HG02759 (cell line): ENCODE data around the gene ADTRP.

Experiments used
- ATAC-seq: cut with Tn5 transposase; IDR thresholded peaks from one replicate; pipeline ENCODE4 v1.9.1; 2021; ENCODE audit warnings: mild to moderate bottlenecking, moderate library complexity; ENCODE audit not compliant: unreplicated experiment

Gene ADTRP

DNA sequence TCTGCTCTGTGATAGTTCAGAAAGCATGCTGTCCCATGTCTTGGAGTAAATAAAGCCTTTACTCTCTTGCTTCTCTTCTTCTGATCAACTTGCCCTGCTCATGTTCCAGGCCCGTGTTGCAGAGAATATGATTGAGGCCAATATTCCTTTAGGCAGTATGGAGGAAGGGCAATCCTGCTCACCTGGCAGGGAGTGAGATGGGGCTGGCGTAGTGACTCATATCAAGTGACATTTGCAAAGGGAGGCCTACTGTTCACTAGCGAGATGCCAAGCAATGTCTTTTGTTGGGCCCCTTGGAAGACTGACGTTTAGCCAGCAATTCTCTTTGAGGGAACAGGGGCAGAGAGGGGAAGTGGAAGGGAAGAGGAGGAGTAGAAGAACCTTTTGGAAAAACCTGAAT lies 19.7 kb downstream of the ADTRP start:
- no peak for ATAC-seq

DNA sequence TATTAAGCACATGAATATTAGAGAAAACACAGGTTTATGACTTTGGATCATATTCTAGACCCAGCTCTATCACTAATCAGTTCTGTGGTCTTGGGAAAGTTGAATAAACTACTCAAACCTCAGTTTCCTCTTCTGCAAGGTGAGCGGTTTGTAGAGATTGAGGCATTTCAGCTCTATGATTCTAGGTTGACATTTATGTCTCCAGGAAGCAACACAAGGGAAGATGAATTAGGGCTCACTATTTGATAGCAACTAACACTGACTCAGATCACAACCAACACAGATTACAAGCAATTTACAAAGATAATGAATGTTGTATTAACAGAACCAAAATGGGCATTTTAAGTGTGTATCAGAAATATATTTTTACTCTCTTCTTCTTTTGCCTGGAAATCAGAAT lies 21.9 kb downstream of the ADTRP start:
- no peak for ATAC-seq

DNA sequence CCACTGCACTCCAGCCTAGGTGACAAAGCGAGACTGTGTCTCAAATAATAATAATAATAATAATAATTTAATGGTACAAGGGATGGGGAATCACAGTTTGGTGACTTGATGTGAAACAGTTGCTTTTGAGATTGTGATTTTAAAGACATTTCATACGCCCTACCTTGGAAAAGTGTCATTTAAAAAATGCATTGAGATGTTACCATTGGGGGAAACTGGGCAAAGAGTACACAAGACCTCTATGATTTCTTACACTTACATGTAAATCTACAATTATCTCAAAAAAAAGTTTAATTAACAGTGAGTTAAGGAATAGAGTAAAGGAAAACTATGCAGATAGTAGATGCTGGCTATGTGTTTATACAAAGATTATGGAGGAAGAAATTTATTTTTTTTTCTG lies 22.3 kb downstream of the ADTRP start:
- no peak for ATAC-seq

DNA sequence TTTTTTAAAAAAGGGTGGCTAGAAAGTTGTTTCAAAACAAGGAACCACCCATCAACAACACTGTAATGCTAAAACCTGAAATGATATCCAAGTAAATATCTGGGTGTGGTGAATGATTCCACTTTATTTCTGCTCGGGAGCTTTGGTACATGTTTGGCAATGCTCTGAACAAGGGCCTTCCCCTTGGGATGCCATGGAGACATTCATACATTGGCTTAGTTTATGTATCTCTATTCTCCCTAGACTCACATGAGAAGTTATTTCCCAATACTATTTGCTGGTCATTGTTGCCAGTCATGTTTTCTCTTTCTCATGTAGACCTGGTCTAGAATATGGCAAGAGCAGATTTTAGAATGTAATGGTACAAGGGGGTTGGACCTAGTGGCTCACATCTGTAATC lies 22.9 kb downstream of the ADTRP start:
- ATAC-seq, result no peak

DNA sequence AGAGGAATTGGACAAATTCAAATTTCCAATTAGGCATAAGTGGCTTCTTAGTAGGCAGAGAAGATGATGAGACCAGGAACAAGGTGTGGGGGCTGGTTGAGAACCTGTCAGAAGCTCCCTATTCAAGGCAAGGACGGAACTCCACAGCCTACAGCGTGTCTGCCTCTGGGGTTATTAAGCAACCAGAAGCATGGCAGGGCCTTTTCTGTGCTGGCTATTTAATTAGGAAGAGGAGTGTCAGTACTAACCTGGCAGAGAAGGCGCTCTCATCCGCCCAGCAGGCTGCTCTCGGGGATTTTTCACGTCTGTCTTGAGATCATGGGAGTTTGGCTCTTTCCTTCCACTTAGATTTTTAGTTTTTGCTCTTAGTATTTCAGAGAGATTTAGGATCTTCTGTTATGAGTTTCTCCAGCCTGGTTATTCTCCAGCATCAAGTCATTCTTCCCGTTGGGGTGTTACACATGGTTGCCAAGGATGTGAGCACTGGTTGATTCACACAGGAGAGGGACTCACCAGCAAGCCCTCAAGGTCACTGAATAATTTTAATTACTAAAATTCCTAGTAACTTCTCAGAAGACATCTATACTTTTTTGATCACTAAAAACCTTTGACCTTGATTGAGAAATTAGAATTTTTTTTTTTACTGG lies 23.9 kb downstream of the ADTRP start:
- ATAC-seq, result no peak

DNA sequence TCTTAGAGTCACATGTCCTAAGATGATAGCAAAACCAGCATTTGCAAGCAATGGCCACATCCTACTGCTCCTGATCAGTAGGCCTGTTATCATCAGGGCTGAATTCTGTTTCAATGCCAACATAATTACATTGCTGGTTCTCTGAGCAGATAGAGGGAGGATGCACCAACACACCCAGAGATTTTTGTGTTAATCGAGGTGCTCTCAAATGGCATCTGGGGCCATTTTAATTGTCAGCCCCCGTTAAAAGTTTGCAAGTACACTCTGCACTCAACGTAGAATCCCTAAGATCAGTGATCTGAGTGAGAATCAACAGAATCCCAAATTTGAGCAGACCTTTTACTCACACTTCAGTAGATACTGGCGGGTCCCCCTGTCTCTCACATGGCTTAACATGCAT lies 24.8 kb downstream of the ADTRP start:
- ATAC-seq, result no peak

DNA sequence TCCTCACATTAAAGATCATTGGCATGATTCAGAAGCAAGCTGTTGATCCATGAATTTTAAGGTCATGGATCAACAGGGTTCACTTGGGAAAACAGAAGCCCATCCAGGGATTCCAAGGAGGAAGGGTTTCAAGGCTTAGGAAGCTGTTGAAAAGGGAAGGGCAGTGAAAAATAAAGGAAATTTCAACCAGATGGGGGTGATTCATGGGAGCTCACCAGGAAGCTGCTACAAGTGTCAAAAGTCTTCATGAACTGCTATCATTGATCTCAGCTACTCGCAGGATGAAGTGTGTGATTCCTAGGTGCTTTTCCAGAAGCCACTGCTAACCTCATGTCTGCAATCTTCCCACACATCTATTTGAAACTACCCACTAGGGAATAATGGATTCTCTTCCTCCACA lies 26.2 kb downstream of the ADTRP start:
- no peak for ATAC-seq

DNA sequence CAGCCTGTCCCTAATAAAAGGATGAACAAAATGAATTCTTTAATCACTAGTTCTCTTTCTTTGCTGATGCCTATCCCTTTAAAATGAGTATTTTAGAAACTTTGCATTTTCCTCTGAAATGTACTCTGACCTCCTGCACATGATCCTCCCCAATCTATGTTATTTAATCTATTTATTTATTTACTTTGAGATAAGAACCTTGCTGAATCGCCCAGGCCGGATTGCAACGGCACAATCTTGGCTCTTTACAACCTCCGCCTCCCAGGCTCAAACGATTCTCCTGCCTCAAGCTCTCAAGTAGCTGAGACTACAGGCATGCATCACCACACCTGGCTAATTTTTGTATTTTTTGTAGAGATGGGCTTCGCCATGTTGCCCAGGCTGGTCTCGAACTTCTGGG lies 27.9 kb downstream of the ADTRP start:
- ATAC-seq, result no peak

DNA sequence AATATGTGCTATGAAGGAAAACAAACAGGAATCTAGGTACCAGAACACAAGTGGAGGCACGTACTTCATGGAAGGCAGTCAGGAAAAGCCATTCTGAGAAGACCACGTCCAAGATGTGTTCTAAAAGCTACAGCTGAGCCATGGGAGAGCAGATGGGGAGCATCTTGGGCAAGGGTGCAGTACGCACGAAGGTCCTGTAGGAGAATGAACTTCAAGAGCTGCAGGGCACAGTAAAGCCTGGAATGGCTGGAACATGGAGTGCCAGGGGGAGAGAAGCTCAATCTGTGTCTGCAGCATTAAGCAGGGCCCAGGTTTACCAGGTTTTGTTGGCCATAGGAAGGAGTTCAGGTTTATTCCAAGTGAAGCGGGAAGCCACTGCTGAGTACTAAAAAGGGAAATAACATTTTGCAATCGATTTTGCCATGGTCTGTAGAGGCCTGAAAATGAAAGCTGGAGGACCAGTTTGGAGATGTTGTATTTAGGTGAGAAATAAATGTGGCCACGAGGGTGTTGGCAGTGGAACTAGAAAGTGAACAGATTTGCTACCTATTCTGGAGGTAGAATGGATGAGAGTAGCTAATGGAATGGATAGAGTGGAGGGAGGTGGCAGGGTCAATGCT lies 29.9 kb downstream of the ADTRP start:
- ATAC-seq, result no peak

DNA sequence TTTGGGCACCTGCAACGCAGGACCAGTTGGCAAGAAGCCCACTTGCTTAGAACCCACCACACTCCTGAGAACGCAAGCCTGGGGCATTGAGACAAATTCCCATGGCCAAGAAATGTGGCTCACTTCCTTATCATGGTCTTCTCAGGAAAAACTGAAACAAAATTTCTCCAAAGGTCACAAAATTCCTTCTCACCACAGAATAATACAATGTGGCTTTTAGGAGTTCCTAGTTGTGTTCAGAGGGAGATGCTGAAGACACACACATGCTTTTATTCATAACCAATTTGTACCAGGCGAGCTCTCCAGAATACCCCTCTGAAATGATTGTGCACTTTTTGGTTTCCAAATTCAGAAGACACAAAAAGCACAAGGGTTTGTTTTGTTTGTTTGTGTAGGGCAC lies 31.6 kb downstream of the ADTRP start:
- no peak for ATAC-seq

DNA sequence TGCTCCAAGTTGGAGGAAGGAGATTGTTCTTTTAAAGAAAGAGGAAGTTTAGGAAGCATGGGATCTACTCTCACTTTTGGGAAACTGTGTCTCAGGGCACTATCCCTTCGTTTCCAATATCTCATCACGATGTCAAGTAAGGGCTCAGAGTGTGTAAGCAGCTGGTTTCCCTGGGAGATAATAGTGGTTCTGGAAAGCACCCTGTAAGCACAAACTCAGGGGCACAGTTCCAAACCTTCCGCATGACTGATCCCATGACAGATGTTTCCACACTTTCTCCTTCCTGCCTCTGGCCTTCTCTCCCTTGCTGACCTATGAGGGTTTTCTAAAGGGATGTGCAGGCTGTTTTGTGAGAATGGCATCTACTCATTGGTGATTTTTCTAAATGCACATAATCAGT lies 33.9 kb downstream of the ADTRP start:
- no peak for ATAC-seq

DNA sequence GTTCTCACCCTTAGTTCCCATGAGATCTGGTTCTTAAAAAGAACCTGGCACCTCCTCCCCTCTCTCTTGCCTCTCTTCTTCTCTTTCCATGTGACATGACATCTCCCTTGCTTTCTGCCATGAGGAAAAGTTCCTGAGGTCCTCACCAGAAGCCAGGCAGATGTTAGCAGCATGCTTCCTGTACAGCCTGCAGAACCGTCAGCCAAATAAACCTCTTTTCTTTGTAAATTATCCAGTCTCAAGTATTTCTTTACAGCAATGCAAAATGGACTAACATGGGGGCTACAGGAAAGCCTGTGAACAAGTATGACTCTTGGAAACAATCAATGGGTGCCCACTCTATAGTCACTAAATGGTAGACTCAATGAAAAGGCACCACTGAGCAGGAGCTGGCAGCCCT lies 34.5 kb downstream of the ADTRP start:
- no peak for ATAC-seq

DNA sequence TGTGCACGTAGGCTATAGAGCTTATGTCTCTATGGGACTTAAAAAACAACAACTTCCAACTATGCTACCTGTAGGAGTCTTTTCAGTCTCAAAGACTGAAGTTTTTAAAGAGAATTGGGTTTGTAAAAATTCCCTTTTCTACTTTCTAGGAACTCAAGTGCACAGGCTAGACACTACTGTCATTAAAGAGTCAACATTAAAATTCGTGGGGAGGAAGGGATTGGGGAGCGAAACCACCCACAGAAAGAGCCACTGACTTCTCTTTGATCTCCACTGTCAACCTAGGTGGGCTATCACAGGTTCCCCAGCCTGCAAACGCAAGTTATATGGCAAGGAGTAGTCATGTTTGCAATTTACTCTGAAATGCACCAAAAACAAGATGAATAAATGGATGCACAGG lies 37.7 kb downstream of the ADTRP start:
- no peak for ATAC-seq

DNA sequence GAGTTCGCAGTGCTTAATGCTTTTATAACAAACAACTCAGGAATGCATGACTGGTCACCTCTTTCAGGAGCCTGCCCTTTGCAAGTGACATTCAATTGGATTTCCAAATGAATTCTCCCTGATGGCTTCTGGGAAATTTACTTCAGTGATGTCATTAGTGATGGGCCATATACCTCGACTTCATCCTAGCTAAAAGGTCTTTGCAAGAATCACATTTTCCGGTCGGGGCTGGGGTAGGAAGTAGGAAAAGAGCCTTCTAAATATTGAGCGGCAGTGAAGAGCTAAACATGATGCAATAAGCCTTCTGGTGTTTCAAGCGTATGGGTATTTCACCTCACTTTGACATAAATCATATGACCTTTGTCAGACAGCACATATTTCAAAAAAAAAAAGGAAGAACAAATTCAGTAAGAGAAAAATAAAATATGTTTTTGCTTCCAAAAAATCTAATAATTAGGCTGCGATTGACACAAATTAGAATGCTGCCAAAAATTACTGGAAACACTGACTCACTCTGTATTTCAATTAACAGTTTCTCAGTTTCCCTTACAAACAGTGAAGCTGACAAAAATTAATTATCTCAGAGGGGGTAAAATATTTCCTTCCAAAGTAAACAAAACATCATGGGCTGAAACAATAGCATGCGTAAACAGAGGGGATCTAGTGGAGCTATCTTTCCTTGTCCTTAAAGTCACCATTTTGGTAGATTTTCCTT lies 39.8 kb downstream of the ADTRP start:
- no peak for ATAC-seq

DNA sequence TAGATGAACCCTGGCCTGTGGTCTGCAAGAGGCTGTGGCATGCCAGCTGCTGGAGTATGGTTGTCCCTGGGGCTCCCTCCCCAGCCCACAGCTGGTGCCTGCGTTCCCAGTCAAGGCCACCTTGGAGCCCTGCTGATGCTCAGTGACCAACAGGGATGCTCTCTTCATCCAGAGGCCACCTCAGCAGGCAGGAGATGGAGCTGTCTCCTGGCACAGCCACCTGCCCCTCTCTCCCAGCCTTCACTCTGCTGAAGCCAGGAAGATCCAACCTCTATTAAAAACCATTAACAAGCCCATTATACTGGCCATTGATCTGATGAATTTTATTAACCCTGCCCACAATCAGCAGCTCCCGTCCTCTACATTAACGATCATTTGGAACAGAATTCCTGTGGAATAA lies 40.4 kb downstream of the ADTRP start:
- ATAC-seq, result no peak

DNA sequence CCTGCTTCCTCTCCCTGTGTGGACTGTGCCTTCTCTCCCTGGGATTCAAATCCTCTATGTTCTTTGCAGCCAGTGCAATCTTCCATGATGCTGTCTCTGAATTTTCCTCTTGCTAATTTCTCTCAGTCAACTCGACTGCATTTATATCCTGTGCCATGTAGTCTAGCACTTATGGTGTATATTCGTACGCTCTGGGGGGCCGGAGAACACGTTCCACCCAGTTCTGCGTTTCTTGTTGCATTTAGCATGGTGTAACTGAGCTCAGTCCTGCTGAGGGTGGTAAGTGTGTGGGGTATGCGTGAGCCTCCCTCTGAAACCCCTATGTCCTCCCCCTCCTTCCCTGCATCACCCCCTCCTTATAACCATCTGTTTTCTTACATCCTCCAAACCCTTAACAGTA lies 42.0 kb downstream of the ADTRP start:
- no peak for ATAC-seq

DNA sequence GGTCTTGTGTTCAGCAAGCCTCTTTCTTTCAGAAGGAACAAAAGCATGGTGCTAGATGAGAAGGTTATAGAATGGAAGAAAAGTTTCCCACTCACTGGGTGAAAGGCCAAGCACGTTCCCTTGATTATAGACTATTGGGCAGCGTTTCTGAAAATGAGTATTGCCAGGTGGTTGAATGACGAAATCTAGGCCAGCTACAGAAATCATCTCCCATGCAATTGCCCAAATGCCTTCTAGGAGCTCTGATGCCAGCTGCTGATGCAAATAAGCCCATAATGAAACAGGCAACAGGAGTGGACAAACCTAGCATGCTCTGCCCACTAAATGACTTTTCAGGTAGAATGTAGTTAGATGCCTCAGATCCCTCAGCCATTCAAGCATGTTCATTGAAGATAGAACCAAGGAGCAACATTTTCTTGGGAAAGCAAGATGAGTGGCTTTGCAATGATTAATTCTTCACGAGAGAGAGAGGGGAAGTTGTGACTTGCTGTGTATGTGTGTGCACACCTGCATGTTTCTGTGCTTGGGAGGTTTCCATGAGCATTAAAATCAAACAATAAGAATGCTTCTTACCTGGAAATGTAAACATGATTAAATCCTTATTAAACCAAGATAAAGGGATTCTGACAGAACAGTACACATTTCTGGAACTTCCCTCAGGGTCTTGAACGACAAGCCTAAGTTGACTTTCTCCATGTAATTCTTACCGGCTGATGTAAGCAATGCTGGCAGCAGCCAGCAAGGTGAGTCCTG lies 43.6 kb downstream of the ADTRP start:
- no peak for ATAC-seq

DNA sequence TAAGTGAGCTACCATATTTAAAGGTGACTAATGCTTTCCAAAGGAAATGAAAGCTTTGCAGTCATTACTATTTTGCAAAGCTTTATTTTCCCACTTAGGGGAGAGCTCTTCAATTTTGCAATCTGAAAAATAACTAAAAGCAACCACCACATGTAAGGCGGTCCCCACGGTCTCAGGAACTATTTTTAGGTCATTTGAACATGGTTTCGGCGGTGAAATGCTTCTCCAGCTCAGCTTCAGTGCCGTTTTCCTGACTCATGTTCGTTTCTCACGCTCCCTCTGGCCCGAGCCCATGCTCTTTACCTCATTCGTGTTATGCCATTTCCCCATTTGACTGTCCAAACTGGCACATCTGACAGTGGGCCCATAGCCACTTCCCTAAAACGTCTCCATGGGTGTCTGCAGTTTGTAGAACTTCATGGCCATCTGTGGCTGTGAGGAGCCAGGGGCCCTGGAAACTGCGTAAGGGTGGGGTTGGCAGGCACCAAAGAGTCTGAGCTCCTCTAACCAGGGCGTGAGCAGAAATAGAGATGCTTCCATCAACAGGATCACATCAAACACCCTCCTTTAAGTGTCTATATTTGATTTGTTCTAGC lies 46.5 kb downstream of the ADTRP start:
- peak; percentile 78 for ATAC-seq

DNA sequence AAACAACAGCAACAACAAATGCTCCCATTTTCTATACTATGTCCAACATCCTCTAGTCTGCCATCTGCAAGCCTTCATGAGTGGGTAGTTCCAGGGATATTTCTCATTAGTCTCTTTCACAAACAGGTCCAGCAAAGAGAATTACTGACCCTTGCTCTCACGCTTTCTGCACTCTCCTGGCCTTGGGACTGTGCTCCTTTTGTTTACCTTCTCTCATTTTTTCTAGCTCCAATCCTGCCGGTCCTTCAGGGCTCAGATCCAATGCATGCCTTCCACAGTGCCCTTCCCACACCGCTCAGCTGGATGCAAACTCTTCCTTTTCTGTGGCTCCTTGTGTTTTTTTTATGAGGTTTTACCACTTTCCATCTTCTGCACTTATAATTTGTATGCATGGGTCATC lies 47.2 kb downstream of the ADTRP start:
- ATAC-seq, result no peak

DNA sequence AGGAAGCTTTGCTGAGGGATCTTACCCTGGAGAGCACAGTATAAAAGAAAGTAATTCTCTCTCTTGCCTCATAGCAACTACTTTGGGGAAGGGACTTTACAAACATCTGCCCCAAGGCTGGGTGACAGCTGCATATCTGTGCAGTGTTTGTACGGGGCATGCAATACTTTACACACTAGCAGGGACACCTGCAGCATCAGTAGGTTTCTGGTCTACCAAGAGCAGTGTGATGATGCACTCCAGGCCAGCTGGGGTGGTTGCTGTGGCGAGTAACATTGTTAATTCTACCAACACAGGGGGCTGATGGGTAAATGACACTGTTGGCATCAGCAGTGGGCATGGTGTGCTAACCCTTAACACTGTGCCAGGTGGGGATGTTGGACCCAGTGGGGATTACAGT lies 48.0 kb downstream of the ADTRP start:
- ATAC-seq, result peak; percentile 56

DNA sequence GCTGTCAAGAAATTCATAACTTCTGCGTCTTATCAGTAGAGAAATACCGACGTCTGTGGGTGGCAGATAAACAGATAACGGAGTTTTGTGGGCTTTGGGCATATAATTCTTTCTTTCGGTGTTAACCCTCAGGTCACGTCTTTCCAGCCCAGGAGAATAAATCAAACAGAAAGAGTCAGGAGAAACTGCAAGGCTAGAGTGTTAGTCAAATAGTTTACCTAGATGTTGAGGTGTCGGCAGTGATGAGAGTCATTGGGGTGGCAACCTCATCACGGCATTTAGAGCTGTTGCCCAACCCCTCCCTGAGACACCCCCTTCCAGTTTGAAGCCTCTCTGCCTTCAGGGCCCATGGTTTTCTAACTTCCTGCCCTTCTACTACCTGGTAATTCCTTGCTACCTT lies 49.5 kb downstream of the ADTRP start:
- no peak for ATAC-seq
